AG10803 (cell line): ENCODE results near the gene SLC38A2.

ENCODE experiments used
- DNase-seq: peaks from one replicate; pipeline ENCODE4 v3.0.0; 2010; ENCODE audit warnings: low read depth
- H3K4me3 ChIP-seq: 2 replicates; pipeline ENCODE4 v1.5.1; 2011; ENCODE audit warnings: mild to moderate bottlenecking, low read length, control low read depth
- TF ChIP-seq, protein P1 (sequence below): conservative IDR thresholded peaks from 2 replicates; pipeline ENCODE4 v1.5.1; 2011; ENCODE audit warnings: mild to moderate bottlenecking, low read length, control low read depth, inconsistent platforms

SLC38A2 gene

DNA sequence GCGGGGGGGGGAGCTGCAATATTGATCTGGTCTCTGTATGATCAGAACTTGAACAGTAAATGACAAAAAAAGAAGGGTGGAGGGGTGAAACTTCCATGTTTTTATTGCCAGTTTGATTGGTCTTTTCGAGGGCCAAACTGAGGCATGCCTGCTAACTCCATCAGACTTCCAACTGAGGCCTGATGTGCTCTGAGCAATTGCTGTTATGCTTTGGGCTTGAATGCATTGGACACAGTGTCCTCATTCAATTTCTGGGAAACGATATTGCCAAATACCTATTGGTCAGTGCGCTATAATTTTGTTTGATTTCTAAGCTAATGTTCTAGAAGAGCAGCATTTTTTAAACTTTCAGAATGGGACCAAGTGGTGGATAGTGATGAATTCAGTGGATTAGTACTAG is 2.1 kb upstream of the SLC38A2 start:
- no peak overlapping the region for H3K4me3 ChIP-seq
- no peak for DNase-seq
- TF ChIP-seq, protein P1, sequence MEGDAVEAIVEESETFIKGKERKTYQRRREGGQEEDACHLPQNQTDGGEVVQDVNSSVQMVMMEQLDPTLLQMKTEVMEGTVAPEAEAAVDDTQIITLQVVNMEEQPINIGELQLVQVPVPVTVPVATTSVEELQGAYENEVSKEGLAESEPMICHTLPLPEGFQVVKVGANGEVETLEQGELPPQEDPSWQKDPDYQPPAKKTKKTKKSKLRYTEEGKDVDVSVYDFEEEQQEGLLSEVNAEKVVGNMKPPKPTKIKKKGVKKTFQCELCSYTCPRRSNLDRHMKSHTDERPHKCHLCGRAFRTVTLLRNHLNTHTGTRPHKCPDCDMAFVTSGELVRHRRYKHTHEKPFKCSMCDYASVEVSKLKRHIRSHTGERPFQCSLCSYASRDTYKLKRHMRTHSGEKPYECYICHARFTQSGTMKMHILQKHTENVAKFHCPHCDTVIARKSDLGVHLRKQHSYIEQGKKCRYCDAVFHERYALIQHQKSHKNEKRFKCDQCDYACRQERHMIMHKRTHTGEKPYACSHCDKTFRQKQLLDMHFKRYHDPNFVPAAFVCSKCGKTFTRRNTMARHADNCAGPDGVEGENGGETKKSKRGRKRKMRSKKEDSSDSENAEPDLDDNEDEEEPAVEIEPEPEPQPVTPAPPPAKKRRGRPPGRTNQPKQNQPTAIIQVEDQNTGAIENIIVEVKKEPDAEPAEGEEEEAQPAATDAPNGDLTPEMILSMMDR, result no peak

DNA sequence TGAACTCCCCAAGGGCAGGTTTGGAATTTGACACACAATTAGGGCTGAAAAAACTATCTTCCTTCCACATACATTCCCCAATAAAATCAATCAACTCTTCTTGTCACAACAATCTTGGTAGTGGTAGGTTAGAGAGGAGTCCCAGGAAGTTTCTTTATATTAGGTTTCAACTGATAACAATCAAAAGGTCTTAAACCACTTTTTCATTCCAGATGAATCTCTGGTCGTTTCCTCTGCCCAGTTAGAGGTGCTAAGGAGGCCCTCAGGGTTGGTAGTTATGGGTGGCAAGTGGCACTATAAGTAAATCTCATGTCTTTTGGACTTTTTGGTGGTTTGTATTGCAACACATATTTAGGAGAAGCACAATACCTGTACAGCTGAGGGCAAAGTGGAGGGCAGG is 1.7 kb upstream of the SLC38A2 start:
- TF ChIP-seq, protein P1, result no peak
- DNase-seq, result no peak
- no peak overlapping the region for H3K4me3 ChIP-seq

DNA sequence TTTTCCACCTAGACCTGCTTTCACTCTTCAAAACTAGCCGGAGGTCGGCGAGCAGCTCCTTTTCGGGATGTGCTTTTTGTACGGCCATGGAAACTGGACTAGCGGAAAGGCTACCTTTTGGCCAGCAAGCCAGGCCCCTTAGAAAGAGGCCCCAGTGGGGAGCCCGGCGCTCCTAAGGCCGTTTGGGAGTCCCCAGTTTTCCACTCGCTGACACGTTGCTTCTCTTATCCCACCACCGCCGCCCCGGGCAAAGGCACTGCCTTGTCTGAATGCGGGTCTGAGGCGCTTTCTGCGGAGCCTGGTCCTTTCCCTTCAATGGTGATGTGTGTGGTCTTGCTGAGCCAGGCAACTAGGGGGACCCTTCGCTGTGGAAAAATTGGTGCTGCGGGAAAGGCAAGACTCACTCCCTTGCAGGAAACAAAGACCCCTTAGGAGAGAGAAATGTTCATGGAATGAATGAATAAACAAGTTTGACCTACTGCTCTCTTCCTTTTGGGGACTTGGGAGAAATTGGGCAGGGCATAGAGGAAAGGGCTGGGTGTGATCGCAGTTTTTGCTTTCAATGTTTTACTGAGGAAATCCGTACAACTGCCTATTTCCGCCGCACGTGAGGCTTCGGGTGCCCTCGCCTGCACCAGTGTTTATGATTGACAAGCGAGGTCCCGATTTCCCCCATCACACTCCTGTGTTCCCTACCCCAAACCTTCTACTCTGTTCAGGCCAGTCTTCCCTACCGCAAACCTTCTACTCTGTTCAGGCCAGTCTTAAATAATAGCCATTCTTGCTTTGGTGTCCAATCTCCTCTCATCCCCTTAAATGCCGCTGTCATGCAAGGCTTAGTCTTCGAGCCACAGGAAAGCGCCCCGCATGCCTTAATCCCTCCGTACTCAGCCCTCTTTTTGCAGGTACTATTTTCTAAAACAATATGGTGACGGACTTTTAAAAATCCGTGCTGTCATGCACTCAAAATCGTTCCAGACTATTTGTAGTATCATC is 1.0 kb upstream of the SLC38A2 start:
- DNase-seq, result no peak
- TF ChIP-seq, protein P1, result peak; percentile 33

DNA sequence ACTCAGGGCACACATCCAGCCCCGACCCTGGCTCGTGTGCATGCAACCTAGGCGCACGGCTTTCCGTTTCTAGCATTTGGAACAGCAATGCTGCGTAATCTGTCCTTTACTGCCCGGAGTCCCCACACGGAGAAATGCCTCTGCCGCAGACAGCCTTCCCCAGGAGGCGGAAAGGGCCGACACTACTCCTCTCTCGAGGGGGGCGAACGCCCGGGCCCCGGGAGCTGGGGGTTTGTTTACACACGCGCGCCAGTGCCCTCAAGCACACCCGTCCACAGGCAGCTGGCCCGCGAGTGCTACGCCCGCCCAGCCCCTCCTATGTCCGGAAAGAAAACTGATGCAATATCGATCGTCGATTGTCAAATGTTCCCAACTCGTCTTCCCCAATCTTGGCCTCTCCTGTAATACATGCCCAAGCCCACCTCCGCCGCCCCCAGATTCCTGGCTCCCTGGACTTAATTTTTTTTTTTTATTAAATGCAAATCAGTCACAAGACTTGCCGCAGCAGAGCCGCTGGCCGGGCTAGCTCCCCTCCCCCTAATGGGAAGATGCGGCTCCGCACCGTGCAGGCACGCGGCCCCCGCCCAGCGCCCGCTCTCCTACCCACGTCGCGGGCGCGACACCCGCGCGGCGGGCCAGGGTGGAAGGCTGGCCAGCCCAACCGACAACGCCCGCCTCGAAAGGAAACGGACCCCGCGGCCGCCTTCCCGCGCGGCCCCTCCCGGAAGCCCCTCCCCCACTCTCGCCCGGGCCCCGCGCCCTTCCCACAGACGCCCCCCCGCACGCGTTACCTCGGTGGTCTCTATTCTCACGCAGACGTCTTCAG is 642 bp downstream of the SLC38A2 start:
- peak; percentile 69 for DNase-seq
- H3K4me3 ChIP-seq, result peak overlapping the region; percentile 84
- TF ChIP-seq, protein P1, result no peak

More for the DNA sequence above, 1.0 kb upstream of the SLC38A2 start:
- H3K4me3 ChIP-seq, result peak overlapping the region; percentile 77

DNA sequence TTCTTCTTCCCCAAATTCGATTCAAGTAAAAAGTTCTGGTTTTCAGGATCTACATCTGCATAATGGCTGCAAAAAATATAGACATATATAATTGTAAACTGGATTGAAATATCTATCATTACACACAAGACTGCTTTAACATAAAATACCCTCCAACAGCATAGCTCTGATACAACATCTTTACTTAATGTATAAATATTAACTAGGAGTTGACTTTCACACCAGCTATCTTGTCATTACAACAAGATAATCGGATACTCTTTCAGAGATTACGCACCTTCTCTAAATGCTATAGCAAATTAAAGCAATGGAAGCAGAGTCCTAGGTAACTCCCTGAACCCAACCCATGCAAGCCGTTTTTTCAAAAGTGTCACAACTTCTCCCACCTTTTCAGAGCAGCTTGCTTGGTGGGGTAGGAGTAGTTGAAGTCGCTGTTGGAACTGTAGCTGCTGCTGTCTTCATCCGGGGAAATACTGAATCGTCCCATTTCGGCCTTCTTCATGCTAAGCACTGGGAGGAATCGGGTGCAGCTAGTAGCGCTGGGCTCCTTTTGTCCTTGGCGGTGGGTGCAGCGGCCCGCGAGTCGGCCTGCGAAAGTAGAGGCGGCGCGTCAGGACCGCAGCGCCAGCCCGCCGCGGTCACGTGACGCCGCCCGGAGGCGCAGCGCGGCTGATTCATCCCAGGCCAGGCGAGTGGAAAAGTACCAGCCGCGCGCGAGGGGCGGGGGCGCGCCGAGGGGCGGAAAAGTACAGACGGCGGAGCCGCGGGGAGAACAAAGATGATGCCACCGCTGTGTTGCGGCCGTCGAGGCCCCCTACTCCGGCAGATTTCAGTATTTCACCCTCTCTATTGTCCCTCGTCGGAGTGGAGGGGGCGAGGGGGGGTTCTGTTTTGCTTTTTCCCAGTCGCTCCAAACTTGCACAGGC is 1.5 kb downstream of the SLC38A2 start:
- peak; percentile 82 for DNase-seq
- TF ChIP-seq, protein P1, result no peak
- H3K4me3 ChIP-seq, result peak overlapping the region; percentile 84

DNA sequence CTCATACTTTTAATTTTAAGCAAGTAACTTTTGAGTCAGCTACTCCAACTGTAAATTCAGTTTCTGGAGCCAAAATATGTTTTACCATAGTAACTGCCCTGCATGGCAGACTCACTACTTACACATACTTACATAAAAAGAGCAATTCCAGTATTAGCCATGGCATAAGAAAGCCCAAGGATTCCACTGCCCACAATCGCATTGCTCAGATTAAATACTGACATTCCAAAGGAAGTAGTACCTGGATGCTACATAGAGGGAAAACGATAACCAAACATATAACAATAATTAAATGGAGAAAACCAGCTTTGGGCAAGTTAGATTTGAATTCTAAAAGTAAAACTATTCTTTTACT is 2.2 kb downstream of the SLC38A2 start:
- DNase-seq, result no peak
- H3K4me3 ChIP-seq, result peak overlapping the region; percentile 84
- TF ChIP-seq, protein P1, result no peak
